Ovary (tissue), 3 donors: ENCODE data around the gene UNC13C.

Experiments
- EP300 ChIP-seq: sonication (generic); formaldehyde crosslinking; IDR thresholded peaks from one replicate; pipeline ENCODE4 v1.6.1; 2017; ENCODE audit warnings: antibody characterized with exemption
- POLR2A ChIP-seq: fragments of 450-650 bp; IDR thresholded peaks from one replicate; pipeline ENCODE4 v1.6.1; 2017; ENCODE audit warnings: antibody characterized with exemption, mild to moderate bottlenecking, moderate library complexity
- TF ChIP-seq, protein P1 (sequence below), 3 donors: fragments of 450-650 bp in 2 of 3; fragments of 200-600 bp in 1 of 3; IDR thresholded peaks; one replicate each; pipeline versions ENCODE4 v1.5.1 to v1.8.0; 2016 to 2022; ENCODE audit warnings: antibody characterized with exemption in 3 of 3, mild to moderate bottlenecking in 1 of 3
- donor health status: DM: no; HTN: no; CAD: no.

DNA sequence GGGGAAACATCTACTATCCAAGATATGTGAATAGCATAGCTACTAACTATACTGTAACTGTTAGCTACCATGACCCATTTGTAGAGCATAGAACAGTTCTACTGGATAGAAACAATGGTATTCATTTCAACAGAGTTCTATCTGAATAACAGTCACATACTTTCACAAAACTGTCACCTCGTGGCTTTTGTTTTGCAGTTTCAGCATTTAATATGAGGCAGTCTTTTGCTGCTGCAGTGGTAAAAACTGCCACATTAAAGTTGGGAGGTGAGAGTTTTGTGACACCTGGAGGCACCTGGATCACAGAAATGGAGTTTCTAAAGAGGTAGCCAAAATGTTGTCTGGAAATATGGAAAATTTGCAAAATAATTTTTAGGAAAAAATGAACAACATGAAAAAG, 578.0 kb downstream of the UNC13C start:
- no peak for TF ChIP-seq EP300
- TF ChIP-seq POLR2A = no peak
- TF ChIP-seq, protein P1, sequence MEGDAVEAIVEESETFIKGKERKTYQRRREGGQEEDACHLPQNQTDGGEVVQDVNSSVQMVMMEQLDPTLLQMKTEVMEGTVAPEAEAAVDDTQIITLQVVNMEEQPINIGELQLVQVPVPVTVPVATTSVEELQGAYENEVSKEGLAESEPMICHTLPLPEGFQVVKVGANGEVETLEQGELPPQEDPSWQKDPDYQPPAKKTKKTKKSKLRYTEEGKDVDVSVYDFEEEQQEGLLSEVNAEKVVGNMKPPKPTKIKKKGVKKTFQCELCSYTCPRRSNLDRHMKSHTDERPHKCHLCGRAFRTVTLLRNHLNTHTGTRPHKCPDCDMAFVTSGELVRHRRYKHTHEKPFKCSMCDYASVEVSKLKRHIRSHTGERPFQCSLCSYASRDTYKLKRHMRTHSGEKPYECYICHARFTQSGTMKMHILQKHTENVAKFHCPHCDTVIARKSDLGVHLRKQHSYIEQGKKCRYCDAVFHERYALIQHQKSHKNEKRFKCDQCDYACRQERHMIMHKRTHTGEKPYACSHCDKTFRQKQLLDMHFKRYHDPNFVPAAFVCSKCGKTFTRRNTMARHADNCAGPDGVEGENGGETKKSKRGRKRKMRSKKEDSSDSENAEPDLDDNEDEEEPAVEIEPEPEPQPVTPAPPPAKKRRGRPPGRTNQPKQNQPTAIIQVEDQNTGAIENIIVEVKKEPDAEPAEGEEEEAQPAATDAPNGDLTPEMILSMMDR (IDR thresholded peaks at IDR 0.05) = no peak
